A549 (cell line): Measurements from ENCODE around the gene GLIS1. TPM values are rescaled to one million over a fixed set of nuclear protein-coding genes. Genes with fewer than 3 reads are reported as not detected.
A peak's percentile ranks its signal among the peaks of the same experiment; 100 is the strongest.

Experiments
- ATAC-seq, 2 experiments: fragments of 200-7000 bp in 1 of 2; fragments of >200 bp in 1 of 2; cut with Nextera tagmentation in 1 of 2; cut with Tn5 transposase in 1 of 2; 3 replicates each; pipeline versions ENCODE4 v1.8.0 to v1.9.1; 2018 to 2020; ENCODE audit warnings: mild to moderate bottlenecking in 1 of 2, moderate library complexity in 1 of 2
- CTCF ChIA-PET: fragments of 300-600 bp; sonication (Branson Sonifier 250); formaldehyde crosslinking; extraction: SDS; loops from one replicate; lab custom pipeline; 2021; ENCODE audit warnings: antibody characterized with exemption, inconsistent platforms; lab: Yijun Ruan, JAX
- POLR2A ChIA-PET: fragments of 350-600 bp; formaldehyde crosslinking; extraction: SDS; loops from one replicate; lab custom pipeline; 2021; ENCODE audit warnings: antibody characterized with exemption, inconsistent platforms; lab: Yijun Ruan, JAX
- DNase-seq, 2 experiments: peaks; one replicate each; pipeline versions ENCODE4 v3.0.0 to v3.0.0-alpha.2; 2011 to 2016; ENCODE audit warnings: low read depth in 1 of 2, low spot score in 1 of 2
- FAIRE-seq: peaks from 2 replicates; lab custom pipeline; 2011; peaks lifted over from hg19 to GRCh38; lab: Jason Lieb, UNC
- H3K27ac ChIP-seq, 2 experiments: fragments of >200 bp; sonication (Bioruptor Twin); formaldehyde crosslinking; 3 replicates each; pipeline ENCODE4 v1.5.1; 2016 to 2017
- H3K4me1 ChIP-seq: fragments of >200 bp; sonication (Bioruptor Twin); formaldehyde crosslinking; 3 replicates; pipeline ENCODE4 v1.6.1; 2016
- H3K4me2 ChIP-seq: fragments of >200 bp; sonication (Bioruptor Twin); formaldehyde crosslinking; 3 replicates; pipeline ENCODE4 v1.6.1; 2016
- H3K4me3 ChIP-seq: fragments of >200 bp; sonication (Bioruptor Twin); formaldehyde crosslinking; 3 replicates; pipeline ENCODE4 v1.5.1; 2016
- H3K9me3 ChIP-seq: fragments of >200 bp; sonication (Bioruptor Twin); formaldehyde crosslinking; 3 replicates; pipeline ENCODE4 v1.6.1; 2016
- CHD2 ChIP-seq: fragments of 150-350 bp; IDR thresholded peaks from 2 replicates; pipeline ENCODE4 v1.6.1; 2014; ENCODE audit warnings: low read length; ENCODE audit not compliant: partially characterized antibody
- CTCF ChIP-seq: fragments of >200 bp; sonication (Bioruptor Twin); formaldehyde crosslinking; IDR thresholded peaks from 3 replicates; pipeline ENCODE4 v1.5.1; 2016
- EP300 ChIP-seq, 2 experiments: fragments of >200 bp; sonication (Bioruptor Twin); formaldehyde crosslinking; IDR thresholded peaks; 2 replicates in 1 of 2; 3 replicates in 1 of 2; pipeline ENCODE4 v1.6.1; 2016 to 2017
- ESRRA ChIP-seq: fragments of 150-350 bp; IDR thresholded peaks from 2 replicates; pipeline ENCODE4 v1.6.1; 2014; ENCODE audit warnings: mild to moderate bottlenecking, low read length, borderline replicate concordance
- FOSB ChIP-seq: fragments of 250-450 bp; sonication (Bioruptor Pico); IDR thresholded peaks from 2 replicates; pipeline ENCODE4 v1.5.0; 2020; ENCODE audit warnings: mild to moderate bottlenecking, moderate library complexity
- HDAC2 ChIP-seq: fragments of 200-600 bp; sonication (generic); IDR thresholded peaks from 2 replicates; pipeline ENCODE4 v1.6.1; 2016
- HOXA7 ChIP-seq: fragments of 250-450 bp; sonication (Bioruptor Pico); IDR thresholded peaks from 2 replicates; pipeline ENCODE4 v1.5.0; 2020; ENCODE audit warnings: mild to moderate bottlenecking, moderate library complexity
- HOXB13 ChIP-seq: fragments of 250-450 bp; sonication (Bioruptor Pico); IDR thresholded peaks from 2 replicates; pipeline ENCODE4 v1.5.0; 2020; ENCODE audit warnings: low read depth, mild to moderate bottlenecking, moderate library complexity
- KDM1A ChIP-seq: fragments of 200-600 bp; sonication (generic); IDR thresholded peaks from 2 replicates; pipeline ENCODE4 v1.6.1; 2016; ENCODE audit warnings: low read depth, mild to moderate bottlenecking
- NR3C1 ChIP-seq: fragments of >200 bp; sonication (Bioruptor Twin); formaldehyde crosslinking; IDR thresholded peaks from 3 replicates; pipeline ENCODE4 v1.6.1; 2017
- RAD21 ChIP-seq, 2 experiments: fragments of >200 bp in 1 of 2; sonication (Bioruptor Twin) in 1 of 2; formaldehyde crosslinking in 1 of 2; IDR thresholded peaks in 1 of 2; conservative IDR thresholded peaks in 1 of 2; 2 replicates in 1 of 2; 3 replicates in 1 of 2; pipeline ENCODE4 v1.6.1; 2012 to 2018; ENCODE audit warnings: inconsistent platforms in 1 of 2
- RARB ChIP-seq: fragments of 250-450 bp; sonication (Bioruptor Pico); IDR thresholded peaks from 2 replicates; pipeline ENCODE4 v1.8.0; 2021; ENCODE audit warnings: mild to moderate bottlenecking, moderate library complexity
- SMC3 ChIP-seq: fragments of >200 bp; sonication (Bioruptor Twin); formaldehyde crosslinking; IDR thresholded peaks from 3 replicates; pipeline ENCODE4 v1.6.1; 2018; ENCODE audit warnings: inconsistent platforms
- TFCP2L1 ChIP-seq: fragments of 250-450 bp; sonication (Bioruptor Pico); IDR thresholded peaks from 2 replicates; pipeline ENCODE4 v1.5.0; 2021; ENCODE audit warnings: mild to moderate bottlenecking
- TP53 ChIP-seq: fragments of 250-450 bp; sonication (Bioruptor Pico); IDR thresholded peaks from 2 replicates; pipeline ENCODE4 v1.5.0; 2021; ENCODE audit warnings: mild to moderate bottlenecking, moderate library complexity
- USF2 ChIP-seq: fragments of 450-650 bp; IDR thresholded peaks from 2 replicates; pipeline ENCODE4 v1.6.1; 2014; ENCODE audit warnings: antibody characterized with exemption
- ZC3H11A ChIP-seq: fragments of 450-650 bp; IDR thresholded peaks from 2 replicates; pipeline ENCODE4 v1.6.1; 2014; ENCODE audit warnings: antibody characterized with exemption, mild to moderate bottlenecking
- ZFP36 ChIP-seq: fragments of 450-650 bp; IDR thresholded peaks from 2 replicates; pipeline ENCODE4 v1.6.1; 2014; ENCODE audit warnings: borderline replicate concordance; ENCODE audit not compliant: partially characterized antibody
- WGBS: methylation state at CpG from one replicate; pipeline ENCODE4 v1.1.6; 2017; ENCODE audit errors: missing lambda C conversion rate; 5-methylcytosine and 5-hydroxymethylcytosine counted together
- polyA plus RNA-seq, 4 experiments: library from polyadenylated mRNA; depleted of rRNA in 3 of 4; stranded (reverse); fragments of >200 nt; fragmentation: RNase III in 1 of 4; extraction: RNeasy Plus Mini Kit Qiagen cat#74134 plus additional on column Dnase treatment in 1 of 4; gene quantifications; 2 replicates in 3 of 4; 3 replicates in 1 of 4; pipeline ENCODE4 v1.2.3, GENCODE V29; 2011 to 2017
- TF ChIP-seq, protein P1 (sequence below): fragments of 250-450 bp; sonication (Bioruptor Pico); IDR thresholded peaks from 2 replicates; pipeline ENCODE4 v1.5.0; 2020; ENCODE audit warnings: low read depth, mild to moderate bottlenecking, moderate library complexity
- TF ChIP-seq, protein P2 (sequence below): fragments of >200 bp; sonication (Bioruptor Twin); formaldehyde crosslinking; IDR thresholded peaks from 2 replicates; pipeline ENCODE4 v1.6.1; 2016

GLIS1 gene
- polyA plus RNA-seq, 2 of the 4 experiments (the other 2 are of a cell fraction) = 0.04 TPM; not detected in 1

GRCh38 chr1:53681977-53682685 lies 56.8 kb downstream of the GLIS1 start:
- 42% methylated on average over 15 of the region's 15 CpGs for WGBS
- POLR2A ChIA-PET = no interaction called here

GRCh38 chr1:53681351-53681976 lies 57.5 kb downstream of the GLIS1 start:
- 57% methylated on average over 4 of the region's 6 CpGs for WGBS
- CTCF ChIA-PET = interaction anchor here (0.6 to 4.0 kb wide), 16 partner anchors 7 to 403 kb away, joined by 3 to 41 read pairs (median 3); no protein-coding TSS in a partner anchor
- FAIRE-seq (no peak), ATAC-seq (no peak), DNase-seq (no peak)
- POLR2A ChIA-PET = no interaction called here
- Histone ChIP-seq H3K27ac (no peak overlapping the region), H3K4me1 (no peaks in the 10 kb centered on the region), H3K4me3 (no peak overlapping the region), H3K9me3 (no peaks in the 10 kb centered on the region), H3K4me2 (no peak overlapping the region)
- TF ChIP-seq ESRRA (no peak), NR3C1 (no peak), CHD2 (no peak), HDAC2 (no peak), EP300 (IDR thresholded peaks at IDR 0.05) (no peak), ZC3H11A (no peak), TP53 (CRISPR knock-in tag) (no peak), RAD21 (conservative IDR thresholded peaks at IDR 0.05 in 1 of 2, IDR thresholded peaks at IDR 0.05 in 1 of 2) (no peak), TFCP2L1 (no peak), KDM1A (no peak), ZFP36 (no peak), FOSB (no peak), RARB (no peak)
- TF ChIP-seq, protein P1, sequence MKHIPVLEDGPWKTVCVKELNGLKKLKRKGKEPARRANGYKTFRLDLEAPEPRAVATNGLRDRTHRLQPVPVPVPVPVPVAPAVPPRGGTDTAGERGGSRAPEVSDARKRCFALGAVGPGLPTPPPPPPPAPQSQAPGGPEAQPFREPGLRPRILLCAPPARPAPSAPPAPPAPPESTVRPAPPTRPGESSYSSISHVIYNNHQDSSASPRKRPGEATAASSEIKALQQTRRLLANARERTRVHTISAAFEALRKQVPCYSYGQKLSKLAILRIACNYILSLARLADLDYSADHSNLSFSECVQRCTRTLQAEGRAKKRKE (CRISPR knock-in tag) = no peak

More at GRCh38 chr1:53681977-53682685, 56.8 kb downstream of the GLIS1 start:
- FAIRE-seq (no peak), ATAC-seq (peak; percentile 57 to 78; a peak in 3 of 6 replicates), DNase-seq (peak; percentile 36 to 50)
- H3K4me1 ChIP-seq = no peaks in the 10 kb centered on the region
- H3K27ac ChIP-seq = no peak overlapping the region
- CTCF ChIA-PET = interaction anchor here (0.6 to 4.0 kb wide), 17 partner anchors 8 to 403 kb away, joined by 3 to 41 read pairs (median 3); no protein-coding TSS in a partner anchor
- no peaks in the 10 kb centered on the region for H3K9me3 ChIP-seq
- no peak for TF ChIP-seq ZFP36
- no peak for TF ChIP-seq CHD2
- no peak for TF ChIP-seq HOXB13 (CRISPR knock-in tag)
- peak; percentile 34 for TF ChIP-seq CTCF
- no peak for TF ChIP-seq HOXA7 (CRISPR knock-in tag)
- TF ChIP-seq RAD21 (conservative IDR thresholded peaks at IDR 0.05 in 1 of 2, IDR thresholded peaks at IDR 0.05 in 1 of 2) = peak; percentile 46 to 52
- TF ChIP-seq, protein P2, sequence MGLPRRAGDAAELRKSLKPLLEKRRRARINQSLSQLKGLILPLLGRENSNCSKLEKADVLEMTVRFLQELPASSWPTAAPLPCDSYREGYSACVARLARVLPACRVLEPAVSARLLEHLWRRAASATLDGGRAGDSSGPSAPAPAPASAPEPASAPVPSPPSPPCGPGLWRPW = no peak
- peak; percentile 54 for TF ChIP-seq SMC3
- no peak for TF ChIP-seq USF2
- H3K4me2 ChIP-seq = no peak overlapping the region
- H3K4me3 ChIP-seq = no peak overlapping the region
